Measurements from ENCODE around the gene LSAMP. TPM values are rescaled to one million over a fixed set of nuclear protein-coding genes. Genes with fewer than 3 reads are reported as not detected.

Gene LSAMP
- total and polyA plus RNA-seq, 2 of the 4 experiments (the other 2 are of a cell fraction), result 7.9 to 8.0 TPM

- Histone ChIP-seq H2AFZ (replicated peaks; ENCODE audit: low read length, poor library complexity) (peak overlapping the region; percentile 93), H2BK5ac (ENCODE audit: low read depth, low read length, poor library complexity, severe bottlenecking) (peak overlapping the region; percentile 84), H2BK20ac (ENCODE audit: low read depth, low read length) (peak overlapping the region; percentile 76), H4K8ac (ENCODE audit: low read depth in 2 of 2, low read length in 2 of 2) (peak overlapping the region; percentile 57 to 84; a peak in 3 of 4 replicates), H3K18ac (ENCODE audit: low read depth, low read length) (peak overlapping the region; percentile 53; the same call in 1 of the 2 replicates), H4K91ac (ENCODE audit: insufficient read depth, low read depth, low read length) (peak overlapping the region; percentile 49; the same call in 1 of the 2 replicates), H3K56ac (ENCODE audit: extremely low read depth, insufficient read depth, low read length) (peak overlapping the region; percentile 89), H2BK120ac (ENCODE audit: low read depth, low read length) (peak overlapping the region; percentile 87), H3K9me1 (ENCODE audit: insufficient read depth, low read length) (no peaks in the 10 kb centered on the region), H3K4me3 (ENCODE audit: insufficient read depth, low read depth, low read length) (peak overlapping the region; percentile 64), H3K23ac (ENCODE audit: low read depth, low read length) (no peak overlapping the region), H3K27ac (ENCODE audit: insufficient read depth, low read length) (peak overlapping the region; percentile 79), H2AK5ac (ENCODE audit: low read depth, low read length) (no peak overlapping the region), H3K27me3 (ENCODE audit: control insufficient read depth, insufficient read depth, low read length) (no peaks in the 10 kb centered on the region), H3K9ac (ENCODE audit: low read depth, low read length) (peak overlapping the region; percentile 60), H2AK9ac (replicated peaks; ENCODE audit: low read depth, low read length, poor library complexity) (peak overlapping the region; percentile 85), H3K9me3 (ENCODE audit: control insufficient read depth, insufficient read depth, low read length) (no peaks in the 10 kb centered on the region; the same call in 1 of the 2 replicates), H4K20me1 (ENCODE audit: insufficient read depth, low read length) (no peaks in the 10 kb centered on the region), H3K79me1 (ENCODE audit: low read depth in 1 of 2, low read length in 2 of 2) (no peaks in the 10 kb centered on the region), H3K4me1 (ENCODE audit: control insufficient read depth, insufficient read depth, low read length) (peaks cover 5% of the 10 kb centered on the region), H3K14ac (replicated peaks; ENCODE audit: low read depth, low read length) (no peak overlapping the region), H3K4me2 (ENCODE audit: low read depth, low read length) (peak overlapping the region; percentile 90), H3K4ac (ENCODE audit: low read depth, low read length) (peak overlapping the region; percentile 72), H2BK15ac (ENCODE audit: low read depth, low read length) (peak overlapping the region; percentile 79; the same call in 1 of the 3 replicates), H4K5ac (ENCODE audit: low read depth, low read length) (no peak overlapping the region), H3K36me3 (ENCODE audit: control insufficient read depth, insufficient read depth, low read length) (no peaks in the 10 kb centered on the region)
- ATAC-seq (ENCODE audit: low read depth) (peak; percentile 89), DNase-seq (peak; percentile 93)
- in situ Hi-C loops (cut with MboI; ENCODE audit: low sequenced_read_pairs), result no loop called here
- POLR2A ChIA-PET (ENCODE audit: unreplicated experiment), result interaction anchor here (0.5 to 0.6 kb wide), 3 partner anchors 19 to 1571 kb away, joined by 3 to 4 read pairs (median 4); no protein-coding TSS in a partner anchor
- intact Hi-C loops (cut with micrococcal nuclease), result loop anchor here (1.0 to 10.0 kb wide), 7 partner anchors 30 to 739 kb away; no protein-coding TSS in a partner anchor
- 1% methylated on average over 32 of the region's 81 CpGs; no CpG with 5 or more reads in 1 of the 2 experiments for WGBS, 2 experiments (ENCODE audit: extremely low coverage in 2 of 2, insufficient read length in 1 of 2)
- CTCF ChIA-PET, result interaction anchor here (0.8 to 2.0 kb wide), 21 partner anchors 8 to 895 kb away, joined by 3 to 7 read pairs (median 3); no protein-coding TSS in a partner anchor
- no TSS peak for BruUV-seq (replicated peaks)
- dilution Hi-C loops (cut with HindIII; ENCODE audit: low sequenced_read_pairs, unreplicated experiment), result no loop called here
- TF ChIP-seq POLR2A (IDR thresholded peaks at IDR 0.05; ENCODE audit: low read depth, low read length), result peak; percentile 79
- peak; percentile 100 for TF ChIP-seq MXI1 (IDR thresholded peaks at IDR 0.05; ENCODE audit: borderline replicate concordance, low read depth, low read length)
- TF ChIP-seq USF2 (IDR thresholded peaks at IDR 0.05; ENCODE audit: low read depth, low read length), result peak; percentile 33; the same call in 1 of the 2 replicates
- peak; percentile 78 for TF ChIP-seq MAZ (IDR thresholded peaks at IDR 0.05; ENCODE audit: borderline replicate concordance, low read depth, low read length)
- TF ChIP-seq RAD21 (IDR thresholded peaks at IDR 0.05; ENCODE audit: low read length), result peak; percentile 78
- TF ChIP-seq CTCF (conservative IDR thresholded peaks at IDR 0.05; ENCODE audit: low read depth, low read length), result peak; percentile 98
- peak; percentile 70 for TF ChIP-seq SMC3 (IDR thresholded peaks at IDR 0.05; ENCODE audit: low read depth, low read length)
- TF ChIP-seq RCOR1 (IDR thresholded peaks at IDR 0.05; ENCODE audit: insufficient replicate concordance, low read length), result peak; percentile 36
- no peak for TF ChIP-seq CEBPB (IDR thresholded peaks at IDR 0.05; ENCODE audit: low read depth, low read length)
- TF ChIP-seq BHLHE40 (IDR thresholded peaks at IDR 0.05; ENCODE audit: low read depth, low read length), result peak; percentile 47
- no peak for TF ChIP-seq MAFK (IDR thresholded peaks at IDR 0.05; ENCODE audit: low read depth, low read length)
Observed at GRCh38 chr3:115783938-115784738, 661.1 kb downstream of the LSAMP start.
